Testis (tissue), 3 donors: ENCODE data around the gene MEGF6. TPM values are rescaled to one million over a fixed set of nuclear protein-coding genes. Genes with fewer than 3 reads are reported as not detected.

ENCODE experiments used
- DNase-seq: peaks from one replicate; pipeline ENCODE4 v3.0.0-alpha.2; 2019
- H3K27ac ChIP-seq, 2 donors: fragments of 200-600 bp; sonication (generic); one replicate each; pipeline ENCODE4 v1.5.1; 2019
- H3K27me3 ChIP-seq: fragments of 200-600 bp; sonication (generic); one replicate; pipeline ENCODE4 v1.5.1; 2019
- H3K36me3 ChIP-seq: fragments of 200-600 bp; sonication (generic); one replicate; pipeline ENCODE4 v1.5.1; 2017; ENCODE audit warnings: low read depth; ENCODE audit errors: missing control alignments
- H3K4me1 ChIP-seq: fragments of 200-600 bp; sonication (generic); one replicate; pipeline ENCODE4 v1.5.1; 2019
- H3K4me3 ChIP-seq, 2 donors: fragments of 200-600 bp; sonication (generic); one replicate each; pipeline ENCODE4 v1.5.1; 2017 to 2019
- H3K9me3 ChIP-seq: fragments of 200-600 bp; sonication (generic); one replicate; pipeline ENCODE4 v1.5.1; 2017
- POLR2A ChIP-seq: fragments of 450-650 bp; IDR thresholded peaks from one replicate; pipeline ENCODE4 v1.6.1; 2017; ENCODE audit warnings: antibody characterized with exemption, mild to moderate bottlenecking, moderate library complexity
- WGBS, 2 donors: methylation state at CpG; one replicate each; pipeline ENCODE4 v1.1.5; 2018; 5-methylcytosine and 5-hydroxymethylcytosine counted together
- intact Hi-C: fragments of 100-400 bp; cut with DNase I; formaldehyde crosslinking; loops from one replicate; pipeline ENCODE4 v1.15.1; 2023; ENCODE audit warnings: low total_unique reads
- polyA plus RNA-seq: library from polyadenylated mRNA; stranded (reverse); fragments of 350-450 nt; fragmentation: Illumina TruSeq; extraction: RNeasy Lipid Tissue Mini Kit (QIAGEN cat#74804); gene quantifications from one replicate; pipeline ENCODE4 v1.2.3, GENCODE V29; 2014; ENCODE audit warnings: low read depth, low replicate concordance; ENCODE audit not compliant: insufficient read depth
- total RNA-seq, 2 donors: library from RNA; depleted of rRNA; stranded (reverse); fragments of >200 nt; gene quantifications; one replicate each; pipeline ENCODE4 v1.2.3, GENCODE V29; 2016
- TF ChIP-seq, protein P1 (sequence below), 3 experiments: fragments of 450-650 bp in 2 of 3; fragments of 200-600 bp in 1 of 3; sonication (generic) in 1 of 3; IDR thresholded peaks; one replicate each; pipeline ENCODE4 v1.5.1; 2016 to 2019; ENCODE audit warnings: antibody characterized with exemption in 3 of 3, mild to moderate bottlenecking in 2 of 3, moderate library complexity in 1 of 3

Gene MEGF6
- total and polyA plus RNA-seq, 3 donors from 2014 or later = 9.0 to 26.4 (median 16.1) TPM

DNA sequence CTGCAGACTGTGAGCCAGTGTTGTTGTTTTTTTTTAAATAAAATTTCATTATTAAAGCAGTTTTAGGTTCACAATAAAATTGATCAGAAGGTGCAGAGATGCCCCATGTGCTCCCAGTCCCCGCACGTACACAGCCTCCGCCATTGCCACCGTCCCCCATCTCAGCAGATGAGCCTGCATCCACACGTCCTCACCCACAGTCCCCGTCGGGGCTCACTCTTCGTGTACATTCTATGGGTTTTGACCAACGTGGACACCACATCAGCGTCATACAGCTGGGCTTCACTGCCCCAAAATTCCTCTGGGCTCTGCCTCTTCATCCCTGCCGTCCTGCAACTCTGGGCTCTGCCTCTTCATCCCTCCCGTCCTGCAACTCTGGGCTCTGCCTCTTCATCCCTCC lies 168.4 kb downstream of the MEGF6 start:
- H3K27me3 ChIP-seq = no peaks in the 10 kb centered on the region
- WGBS, 2 donors = 83 to 84% methylated on average over 12 of the region's 12 CpGs
- H3K4me3 ChIP-seq = no peak overlapping the region
- intact Hi-C loops = no loop called here
- H3K9me3 ChIP-seq = no peaks in the 10 kb centered on the region
- no peaks in the 10 kb centered on the region for H3K36me3 ChIP-seq
- H3K27ac ChIP-seq = no peak overlapping the region
- DNase-seq = no peak
- no peak for TF ChIP-seq POLR2A
- TF ChIP-seq, protein P1, sequence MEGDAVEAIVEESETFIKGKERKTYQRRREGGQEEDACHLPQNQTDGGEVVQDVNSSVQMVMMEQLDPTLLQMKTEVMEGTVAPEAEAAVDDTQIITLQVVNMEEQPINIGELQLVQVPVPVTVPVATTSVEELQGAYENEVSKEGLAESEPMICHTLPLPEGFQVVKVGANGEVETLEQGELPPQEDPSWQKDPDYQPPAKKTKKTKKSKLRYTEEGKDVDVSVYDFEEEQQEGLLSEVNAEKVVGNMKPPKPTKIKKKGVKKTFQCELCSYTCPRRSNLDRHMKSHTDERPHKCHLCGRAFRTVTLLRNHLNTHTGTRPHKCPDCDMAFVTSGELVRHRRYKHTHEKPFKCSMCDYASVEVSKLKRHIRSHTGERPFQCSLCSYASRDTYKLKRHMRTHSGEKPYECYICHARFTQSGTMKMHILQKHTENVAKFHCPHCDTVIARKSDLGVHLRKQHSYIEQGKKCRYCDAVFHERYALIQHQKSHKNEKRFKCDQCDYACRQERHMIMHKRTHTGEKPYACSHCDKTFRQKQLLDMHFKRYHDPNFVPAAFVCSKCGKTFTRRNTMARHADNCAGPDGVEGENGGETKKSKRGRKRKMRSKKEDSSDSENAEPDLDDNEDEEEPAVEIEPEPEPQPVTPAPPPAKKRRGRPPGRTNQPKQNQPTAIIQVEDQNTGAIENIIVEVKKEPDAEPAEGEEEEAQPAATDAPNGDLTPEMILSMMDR (IDR thresholded peaks at IDR 0.05) = no peak
- H3K4me1 ChIP-seq = no peaks in the 10 kb centered on the region

DNA sequence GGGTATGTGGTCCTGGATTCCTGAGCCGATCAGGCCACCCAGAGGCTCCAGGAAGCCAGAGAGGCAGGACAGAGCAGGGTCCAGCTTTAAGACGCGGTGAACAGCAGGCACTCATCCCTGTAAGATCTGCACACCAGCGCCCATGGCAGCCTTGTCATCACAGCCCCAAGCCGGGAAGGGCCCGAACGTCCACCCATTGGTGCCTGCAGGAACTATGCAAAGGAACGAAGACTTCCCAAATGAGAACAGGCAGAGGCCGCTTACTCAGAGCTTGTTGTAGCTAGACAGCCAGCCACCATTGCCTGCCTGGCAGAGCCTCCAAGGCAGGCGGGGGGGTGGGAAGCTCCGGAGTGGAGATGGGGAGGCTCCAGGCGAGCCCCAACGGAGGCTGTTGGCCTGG lies 169.0 kb downstream of the MEGF6 start:
- WGBS, 2 donors = 83 to 92% methylated on average over 5 to 13 of the region's 13 CpGs
- H3K4me3 ChIP-seq = no peak overlapping the region
- no peaks in the 10 kb centered on the region for H3K36me3 ChIP-seq
- TF ChIP-seq, protein P1 (IDR thresholded peaks at IDR 0.05) = no peak
- TF ChIP-seq POLR2A = no peak
- H3K4me1 ChIP-seq = no peaks in the 10 kb centered on the region
- H3K27ac ChIP-seq = no peak overlapping the region
- H3K9me3 ChIP-seq = no peaks in the 10 kb centered on the region
- intact Hi-C loops = no loop called here
- H3K27me3 ChIP-seq = no peaks in the 10 kb centered on the region
- DNase-seq = no peak

DNA sequence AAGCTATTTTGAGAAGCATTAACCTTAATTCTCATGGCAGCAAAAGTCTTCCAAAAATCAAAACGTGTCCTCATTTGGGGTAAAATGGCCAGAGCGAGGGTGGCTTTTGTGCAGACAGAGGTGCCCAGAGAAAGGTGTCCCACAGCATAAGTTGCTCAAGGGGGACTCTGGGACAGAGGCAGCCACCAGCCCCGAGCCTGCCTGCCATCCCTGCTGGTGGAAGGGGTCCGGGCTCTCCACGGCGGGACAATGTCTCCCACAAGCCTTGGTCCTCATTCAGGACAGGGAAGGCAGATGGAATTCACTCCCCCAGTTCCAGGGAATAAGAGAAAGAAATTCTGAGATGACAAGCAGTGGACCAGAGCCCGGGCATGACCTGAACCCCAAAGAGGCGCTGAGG lies 169.4 kb downstream of the MEGF6 start:
- Histone ChIP-seq H3K4me1 (no peaks in the 10 kb centered on the region), H3K9me3 (no peaks in the 10 kb centered on the region), H3K27me3 (no peaks in the 10 kb centered on the region), H3K36me3 (no peaks in the 10 kb centered on the region), H3K4me3 (no peak overlapping the region), H3K27ac (no peak overlapping the region)
- TF ChIP-seq, protein P1 (IDR thresholded peaks at IDR 0.05) = no peak
- TF ChIP-seq POLR2A = no peak
- WGBS, 2 donors = 82 to 86% methylated on average over 3 to 8 of the region's 8 CpGs
- intact Hi-C loops = no loop called here
- DNase-seq = no peak

DNA sequence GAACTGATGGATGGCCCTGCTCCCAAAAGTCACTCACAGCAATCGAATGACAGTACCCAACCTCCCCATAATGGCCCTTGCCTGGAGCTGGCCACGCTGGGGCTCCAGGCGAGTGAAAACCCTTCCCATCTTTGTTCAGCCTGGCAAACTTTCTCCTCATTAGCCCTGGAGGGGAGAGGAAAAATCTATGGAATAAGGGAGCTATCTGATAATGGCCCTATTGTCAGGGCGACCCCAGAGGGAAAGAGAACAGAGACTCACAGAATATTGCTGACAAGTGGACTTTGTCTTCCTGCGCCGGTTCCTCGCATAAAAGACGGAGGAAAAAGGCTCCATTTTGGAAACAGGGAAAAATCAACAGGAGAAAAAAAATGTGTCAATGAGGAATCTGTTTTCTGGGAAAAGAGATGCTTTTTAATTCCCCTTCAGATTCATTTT lies 169.9 kb downstream of the MEGF6 start:
- Histone ChIP-seq H3K36me3 (no peaks in the 10 kb centered on the region), H3K27ac (no peak overlapping the region), H3K4me1 (no peaks in the 10 kb centered on the region), H3K27me3 (no peaks in the 10 kb centered on the region), H3K4me3 (no peak overlapping the region), H3K9me3 (no peaks in the 10 kb centered on the region)
- intact Hi-C loops = no loop called here
- DNase-seq = no peak
- no peak for TF ChIP-seq POLR2A
- TF ChIP-seq, protein P1 (IDR thresholded peaks at IDR 0.05) = no peak
- WGBS, 2 donors = 76 to 84% methylated on average over 8 of the region's 8 CpGs

DNA sequence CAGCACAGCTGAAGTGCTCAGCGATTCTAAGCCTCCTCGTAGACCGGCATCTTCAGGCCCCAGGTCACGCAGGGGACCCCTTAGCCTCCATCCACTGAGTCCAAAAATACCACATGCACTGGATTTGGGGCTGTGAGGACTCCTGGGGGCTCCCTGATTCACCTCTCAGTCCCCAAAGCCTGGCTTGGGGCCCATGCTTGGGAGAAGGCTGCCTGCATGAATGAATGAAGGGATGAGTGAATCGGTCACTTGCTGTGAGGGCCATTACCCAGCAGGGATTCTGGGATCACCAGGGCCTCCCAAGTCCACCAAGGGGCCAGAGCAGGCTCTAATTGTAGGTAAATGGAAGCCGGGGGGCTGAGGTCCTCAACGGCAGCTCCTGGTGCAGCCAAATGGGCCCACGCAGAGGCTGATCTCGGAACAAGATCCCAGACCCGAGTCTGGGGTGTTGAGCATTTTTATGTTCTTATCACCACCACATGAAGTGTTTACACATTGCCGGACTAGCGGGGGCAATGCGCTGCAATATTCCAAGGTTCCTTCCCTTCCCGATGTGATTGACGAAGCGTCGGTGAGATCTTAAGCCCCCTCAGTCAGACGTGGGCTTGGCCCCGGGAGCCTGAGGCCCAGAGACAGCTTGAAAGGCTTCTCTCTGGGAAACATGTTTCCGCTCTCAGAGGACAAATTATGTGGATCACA lies 170.4 kb downstream of the MEGF6 start:
- Histone ChIP-seq H3K27ac (no peak overlapping the region), H3K27me3 (no peaks in the 10 kb centered on the region), H3K4me1 (no peaks in the 10 kb centered on the region), H3K36me3 (no peaks in the 10 kb centered on the region), H3K9me3 (no peaks in the 10 kb centered on the region), H3K4me3 (no peak overlapping the region)
- intact Hi-C loops = no loop called here
- no peak for DNase-seq
- 75 to 82% methylated on average over 14 to 20 of the region's 20 CpGs for WGBS, 2 donors
- TF ChIP-seq, protein P1 (IDR thresholded peaks at IDR 0.05) = no peak
- TF ChIP-seq POLR2A = no peak
